Heart right ventricle (tissue), 16 donors: ENCODE measurements around the gene RAB14. TPM values are rescaled to one million over a fixed set of nuclear protein-coding genes. Genes with fewer than 3 reads are reported as not detected.

ENCODE experiments used
- ATAC-seq, 8 donors: fragments of 200-7000 bp; cut with Tn5 transposase; one replicate each; pipeline ENCODE4 v1.9.1; 2020; ENCODE audit warnings: mild to moderate bottlenecking in 8 of 8, moderate library complexity in 8 of 8, moderate number of reproducible peaks in 1 of 8
- DNase-seq, 2 donors: peaks; one replicate each; pipeline ENCODE4 v3.0.0-alpha.2; 2020
- H3K27ac ChIP-seq, 10 donors: fragments of 200-600 bp; sonication (generic) in 2 of 10; one replicate each; pipeline versions ENCODE4 v1.5.0 to v1.8.0; 2020 to 2022; ENCODE audit warnings: mild to moderate bottlenecking in 3 of 10
- H3K27me3 ChIP-seq, 7 donors: fragments of 200-600 bp; one replicate each; pipeline ENCODE4 v1.8.0; 2021 to 2022; ENCODE audit warnings: mild to moderate bottlenecking in 2 of 7
- H3K36me3 ChIP-seq, 9 donors: fragments of 200-600 bp; sonication (generic) in 1 of 9; one replicate each; pipeline versions ENCODE4 v1.5.0 to v1.8.0; 2020 to 2022; ENCODE audit warnings: mild to moderate bottlenecking in 2 of 9
- H3K4me1 ChIP-seq, 9 donors: fragments of 200-600 bp; sonication (generic) in 1 of 9; one replicate each; pipeline versions ENCODE4 v1.5.0 to v1.8.0; 2020 to 2022; ENCODE audit warnings: mild to moderate bottlenecking in 4 of 9
- H3K4me3 ChIP-seq, 10 donors: fragments of 200-600 bp; sonication (generic) in 2 of 10; one replicate each; pipeline versions ENCODE4 v1.5.0 to v1.8.0; 2020 to 2022; ENCODE audit warnings: mild to moderate bottlenecking in 7 of 10, moderate library complexity in 2 of 10
- H3K9me3 ChIP-seq, 11 donors: fragments of 200-600 bp in 10 of 11; sonication (generic) in 2 of 11; one replicate each; pipeline versions ENCODE4 v1.5.0 to v1.8.0; 2013 to 2022; ENCODE audit warnings: mild to moderate bottlenecking in 2 of 11, control low read depth in 1 of 11, moderate library complexity in 1 of 11
- WGBS, 2 donors: extraction: QIAGEN DNeasy Blood & Tissue Kit; methylation state at CpG; one replicate each; pipeline ENCODE4 v1.1.7; 2013; ENCODE audit warnings: inconsistent platforms in 1 of 2; 5-methylcytosine and 5-hydroxymethylcytosine counted together
- intact Hi-C, 10 donors: fragments of 100-400 bp; cut with DNase I; formaldehyde crosslinking; loops; one replicate each; pipeline versions ENCODE4 v1.11.1 to v1.14.2; 2022
- polyA plus RNA-seq, 2 donors: library from polyadenylated mRNA; stranded (reverse); fragments of 200-250 nt; gene quantifications; one replicate each; pipeline ENCODE4 v1.2.3, GENCODE V29; 2013
- total RNA-seq, 10 donors: library from RNA; stranded (reverse); fragmentation: NEBNext Ultra II Directional in 3 of 10; extraction: Animal tissue kit (Norgen Biotek cat#: 25700) in 3 of 10; gene quantifications; one replicate each; pipeline versions ENCODE4 v1.2.1 to v1.2.4, GENCODE V29; 2021 to 2023
- TF ChIP-seq, protein P1 (sequence below), 9 donors: fragments of 200-600 bp; sonication (generic) in 2 of 9; IDR thresholded peaks; one replicate each; pipeline versions ENCODE4 v1.5.0 to v1.8.0; 2021 to 2022; ENCODE audit warnings: antibody characterized with exemption in 9 of 9, mild to moderate bottlenecking in 5 of 9, moderate library complexity in 1 of 9
- donor health status: Arrhythmogenic right ventricular cardiomyopathy.
- donor health status: ischemic (EF 13 %, LVEDD 7.1; RV severe dilation, severe dysfunction).
- donor health status: healthy with polysubstance abuse.
- donor health status: DM: no; HTN: yes; CAD: no.
- donor health status: DM: no; HTN: no; CAD: no.
- donor health status: ischemic (EF 25% LVEDD 6.9; RV normal size, moderate dysfunction).
- donor health status: ischemic (EF 25% LVEDD 5.7; RV mildly dilated, moderate dysfunction).
- donor health status: healthy.
- donor health status: DM: yes; HTN: yes; CAD: no.
- donor health status: Ischemic cardiomyopathy.
- donor health status: ischemic (EF 35%, LVEDD 5.7; RV mildly dilated, moderate dysfunction).
- donor health status: nonischemic (EF 11% LVEDD 7.7; RV severe dilation, severe dysfunction).
- donor health status: DM: yes; HTN: yes; CAD: no.
- donor health status: PGD.
- donor health status: ischemic (EF 29% LVEDD 5.4; RV normal size, mild dysfunction).
- donor health status: nonischemic (EF 23%, LVEDD 6.1; RV moderate dilation, normal function).

The RAB14 gene
- total and polyA plus RNA-seq, 12 donors = 17.6 to 60.7 (median 51.5) TPM

GRCh38 chr9:121239071-121239470 lies 37.4 kb upstream of the RAB14 start:
- Histone ChIP-seq H3K36me3 (no peaks in the 10 kb centered on the region), H3K27me3 (no peaks in the 10 kb centered on the region), H3K4me1 (peaks cover 0 to 19% (median 0%) of the 10 kb centered on the region in 9 donors), H3K4me3 (no peak overlapping the region), H3K9me3 (peaks cover 0 to 6% (median under 1%) of the 10 kb centered on the region in 11 donors), H3K27ac (no peak overlapping the region)
- DNase-seq (no peak), ATAC-seq (no peak)
- TF ChIP-seq, protein P1, sequence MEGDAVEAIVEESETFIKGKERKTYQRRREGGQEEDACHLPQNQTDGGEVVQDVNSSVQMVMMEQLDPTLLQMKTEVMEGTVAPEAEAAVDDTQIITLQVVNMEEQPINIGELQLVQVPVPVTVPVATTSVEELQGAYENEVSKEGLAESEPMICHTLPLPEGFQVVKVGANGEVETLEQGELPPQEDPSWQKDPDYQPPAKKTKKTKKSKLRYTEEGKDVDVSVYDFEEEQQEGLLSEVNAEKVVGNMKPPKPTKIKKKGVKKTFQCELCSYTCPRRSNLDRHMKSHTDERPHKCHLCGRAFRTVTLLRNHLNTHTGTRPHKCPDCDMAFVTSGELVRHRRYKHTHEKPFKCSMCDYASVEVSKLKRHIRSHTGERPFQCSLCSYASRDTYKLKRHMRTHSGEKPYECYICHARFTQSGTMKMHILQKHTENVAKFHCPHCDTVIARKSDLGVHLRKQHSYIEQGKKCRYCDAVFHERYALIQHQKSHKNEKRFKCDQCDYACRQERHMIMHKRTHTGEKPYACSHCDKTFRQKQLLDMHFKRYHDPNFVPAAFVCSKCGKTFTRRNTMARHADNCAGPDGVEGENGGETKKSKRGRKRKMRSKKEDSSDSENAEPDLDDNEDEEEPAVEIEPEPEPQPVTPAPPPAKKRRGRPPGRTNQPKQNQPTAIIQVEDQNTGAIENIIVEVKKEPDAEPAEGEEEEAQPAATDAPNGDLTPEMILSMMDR (IDR thresholded peaks at IDR 0.05) = no peak
- intact Hi-C loops = no loop called here
- WGBS, 2 donors = 89 to 97% methylated on average over 3 of the region's 3 CpGs

GRCh38 chr9:121237916-121238315 lies 36.2 kb upstream of the RAB14 start:
- H3K9me3 ChIP-seq = no peaks in the 10 kb centered on the region
- TF ChIP-seq, protein P1 (IDR thresholded peaks at IDR 0.05) = no peak
- DNase-seq (no peak), ATAC-seq (no peak)
- H3K27me3 ChIP-seq = no peaks in the 10 kb centered on the region
- no peak overlapping the region for H3K27ac ChIP-seq
- no peaks in the 10 kb centered on the region for H3K36me3 ChIP-seq
- intact Hi-C loops = no loop called here
- no peak overlapping the region for H3K4me3 ChIP-seq
- WGBS, 2 donors = 82 to 88% methylated on average over 3 of the region's 3 CpGs
- H3K4me1 ChIP-seq = peaks cover 0 to 17% (median 0%) of the 10 kb centered on the region in 9 donors

DNA sequence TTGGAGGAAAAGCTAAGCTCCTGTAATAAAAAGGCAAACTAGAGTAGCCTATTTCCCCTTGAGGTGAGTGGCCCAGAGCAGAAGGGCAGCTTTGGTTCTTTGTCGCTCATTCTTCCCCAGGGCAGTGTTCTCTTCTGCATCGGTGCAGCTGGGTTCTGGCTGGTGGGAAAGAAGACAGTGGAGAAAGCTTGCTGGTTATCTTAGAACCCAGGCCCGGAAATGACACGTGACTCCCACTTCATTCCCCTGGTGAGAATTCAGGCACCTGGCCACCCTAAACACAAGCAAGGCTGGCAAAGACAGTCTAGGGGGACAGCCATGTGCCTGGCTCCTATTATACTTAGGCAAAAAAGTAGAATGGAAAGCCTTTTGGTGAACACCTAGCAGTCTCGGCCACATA lies 33.8 kb upstream of the RAB14 start:
- intact Hi-C loops = no loop called here
- TF ChIP-seq, protein P1 (IDR thresholded peaks at IDR 0.05) = no peak
- WGBS, 2 donors = 93 to 94% methylated on average over 5 of the region's 5 CpGs
- no peak overlapping the region for H3K4me3 ChIP-seq
- H3K27me3 ChIP-seq = no peaks in the 10 kb centered on the region
- no peak overlapping the region for H3K27ac ChIP-seq
- H3K36me3 ChIP-seq = peaks cover 0 to 12% (median 0%) of the 10 kb centered on the region in 9 donors
- no peaks in the 10 kb centered on the region for H3K9me3 ChIP-seq
- ATAC-seq (no peak), DNase-seq (no peak)
- H3K4me1 ChIP-seq = peaks cover 0 to 17% (median 0%) of the 10 kb centered on the region in 9 donors

GRCh38 chr9:121234832-121235161 lies 33.1 kb upstream of the RAB14 start:
- TF ChIP-seq, protein P1 (IDR thresholded peaks at IDR 0.05) = no peak
- ATAC-seq (no peak), DNase-seq (no peak)
- Histone ChIP-seq H3K27ac (no peak overlapping the region), H3K27me3 (no peaks in the 10 kb centered on the region), H3K9me3 (no peaks in the 10 kb centered on the region), H3K4me1 (peaks cover 0 to 17% (median 0%) of the 10 kb centered on the region in 9 donors), H3K36me3 (peaks cover 0 to 12% (median 0%) of the 10 kb centered on the region in 9 donors), H3K4me3 (no peak overlapping the region)
- intact Hi-C loops = loop anchor here in 1 of 10 donors (5.0 kb wide), 1 partner anchor 83 kb away; no protein-coding TSS in a partner anchor
- 90 to 96% methylated on average over 6 of the region's 6 CpGs for WGBS, 2 donors
